Measurements from ENCODE around the gene NDUFB11.

Gene NDUFB11

DNA sequence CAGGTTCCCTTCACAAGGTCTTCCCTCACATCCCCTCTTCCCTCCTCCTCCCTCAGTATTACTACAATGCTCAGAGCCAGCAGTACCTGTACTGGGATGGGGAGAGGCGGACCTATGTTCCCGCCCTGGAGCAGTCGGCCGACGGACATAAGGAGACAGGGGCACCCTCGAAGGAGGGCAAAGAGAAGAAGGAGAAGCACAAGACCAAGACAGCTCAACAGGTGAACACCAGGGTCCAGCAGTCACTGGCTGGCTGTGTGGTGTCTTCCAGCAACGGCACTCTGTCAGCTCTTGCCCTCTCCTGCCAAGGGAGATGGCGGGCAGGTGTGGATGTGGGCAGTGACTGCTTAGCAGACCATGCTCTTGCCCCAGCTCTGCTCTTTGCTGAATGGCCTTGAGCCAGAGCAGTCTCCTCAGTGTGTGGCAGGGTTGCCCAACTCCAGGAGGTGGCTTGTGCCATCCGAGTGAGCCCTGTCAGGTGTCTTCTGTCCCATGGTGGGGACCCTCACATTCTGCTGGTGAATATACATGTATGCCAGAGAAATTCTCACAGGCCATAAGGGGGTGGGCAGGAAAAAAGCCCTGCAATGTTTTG lies 37.7 kb upstream of the NDUFB11 start:
- Histone ChIP-seq H3K9ac (ENCODE audit: low read depth, low read length) (no peak overlapping the region), H3K27me3 (ENCODE audit: control insufficient read depth, insufficient read depth, low read length) (peaks cover 9% of the 10 kb centered on the region), H3K9me3 (replicated peaks; ENCODE audit: low read length) (no peaks in the 10 kb centered on the region), H3K4me3 (ENCODE audit: low read length) (no peak overlapping the region), H3K36me3 (ENCODE audit: insufficient read depth, low read length) (peaks cover 28% of the 10 kb centered on the region), H3K4me1 (ENCODE audit: control insufficient read depth, insufficient read depth, low read length) (peaks cover 12% of the 10 kb centered on the region), H3K4me2 (ENCODE audit: low read length) (no peak overlapping the region)

- peaks cover 26% of the 10 kb centered on the region for H3K36me3 ChIP-seq (ENCODE audit: insufficient read depth, low read length)
Measured at GRCh38 chrX:47181301-47181700, 36.8 kb upstream of the NDUFB11 start.

GRCh38 chrX:47180346-47180745 lies 35.8 kb upstream of the NDUFB11 start:
- Histone ChIP-seq H3K4me2 (ENCODE audit: low read length) (no peak overlapping the region), H3K27me3 (ENCODE audit: control insufficient read depth, insufficient read depth, low read length) (peaks cover 9% of the 10 kb centered on the region), H3K36me3 (ENCODE audit: insufficient read depth, low read length) (peaks cover 22% of the 10 kb centered on the region), H3K9me3 (replicated peaks; ENCODE audit: low read length) (no peaks in the 10 kb centered on the region), H3K9ac (ENCODE audit: low read depth, low read length) (no peak overlapping the region), H3K4me1 (ENCODE audit: control insufficient read depth, insufficient read depth, low read length) (peaks cover 12% of the 10 kb centered on the region), H3K4me3 (ENCODE audit: low read length) (no peak overlapping the region)

More at GRCh38 chrX:47181301-47181700, 36.8 kb upstream of the NDUFB11 start:
- peaks cover 12% of the 10 kb centered on the region for H3K4me1 ChIP-seq (ENCODE audit: control insufficient read depth, insufficient read depth, low read length)
- no peak overlapping the region for H3K4me3 ChIP-seq (ENCODE audit: low read length)
- H3K27me3 ChIP-seq (ENCODE audit: control insufficient read depth, insufficient read depth, low read length), result peaks cover 9% of the 10 kb centered on the region
- no peak overlapping the region for H3K4me2 ChIP-seq (ENCODE audit: low read length)
- no peak overlapping the region for H3K9ac ChIP-seq (ENCODE audit: low read depth, low read length)
- H3K9me3 ChIP-seq (replicated peaks; ENCODE audit: low read length), result no peaks in the 10 kb centered on the region

GRCh38 chrX:47179928-47180255 lies 35.4 kb upstream of the NDUFB11 start:
- Histone ChIP-seq H3K9ac (ENCODE audit: low read depth, low read length) (no peak overlapping the region), H3K4me3 (ENCODE audit: low read length) (no peak overlapping the region), H3K4me2 (ENCODE audit: low read length) (no peak overlapping the region), H3K4me1 (ENCODE audit: control insufficient read depth, insufficient read depth, low read length) (peaks cover 12% of the 10 kb centered on the region), H3K9me3 (replicated peaks; ENCODE audit: low read length) (no peaks in the 10 kb centered on the region), H3K27me3 (ENCODE audit: control insufficient read depth, insufficient read depth, low read length) (peaks cover 9% of the 10 kb centered on the region), H3K36me3 (ENCODE audit: insufficient read depth, low read length) (peaks cover 24% of the 10 kb centered on the region)

- peaks cover 12% of the 10 kb centered on the region for H3K4me1 ChIP-seq (ENCODE audit: control insufficient read depth, insufficient read depth, low read length)
- peaks cover 9% of the 10 kb centered on the region for H3K27me3 ChIP-seq (ENCODE audit: control insufficient read depth, insufficient read depth, low read length)
- no peak overlapping the region for H3K4me2 ChIP-seq (ENCODE audit: low read length)
- H3K36me3 ChIP-seq (ENCODE audit: insufficient read depth, low read length), result peaks cover 24% of the 10 kb centered on the region
- H3K9ac ChIP-seq (ENCODE audit: low read depth, low read length), result no peak overlapping the region
- no peaks in the 10 kb centered on the region for H3K9me3 ChIP-seq (replicated peaks; ENCODE audit: low read length)
- H3K4me3 ChIP-seq (ENCODE audit: low read length), result no peak overlapping the region
Measured at GRCh38 chrX:47179221-47179927, 34.9 kb upstream of the NDUFB11 start.

- H3K36me3 ChIP-seq (ENCODE audit: insufficient read depth, low read length), result peaks cover 24% of the 10 kb centered on the region
- H3K9ac ChIP-seq (ENCODE audit: low read depth, low read length), result no peak overlapping the region
- H3K4me2 ChIP-seq (ENCODE audit: low read length), result no peak overlapping the region
- no peaks in the 10 kb centered on the region for H3K9me3 ChIP-seq (replicated peaks; ENCODE audit: low read length)
- peaks cover 9% of the 10 kb centered on the region for H3K27me3 ChIP-seq (ENCODE audit: control insufficient read depth, insufficient read depth, low read length)
- peaks cover 12% of the 10 kb centered on the region for H3K4me1 ChIP-seq (ENCODE audit: control insufficient read depth, insufficient read depth, low read length)
- H3K4me3 ChIP-seq (ENCODE audit: low read length), result no peak overlapping the region
Measured at GRCh38 chrX:47178337-47178736, 33.8 kb upstream of the NDUFB11 start.

- Histone ChIP-seq H3K36me3 (ENCODE audit: insufficient read depth, low read length) (peaks cover 31% of the 10 kb centered on the region), H3K9ac (ENCODE audit: low read depth, low read length) (no peak overlapping the region), H3K9me3 (replicated peaks; ENCODE audit: low read length) (no peaks in the 10 kb centered on the region), H3K27me3 (ENCODE audit: control insufficient read depth, insufficient read depth, low read length) (peaks cover 13% of the 10 kb centered on the region), H3K4me3 (ENCODE audit: low read length) (no peak overlapping the region), H3K4me2 (ENCODE audit: low read length) (no peak overlapping the region), H3K4me1 (ENCODE audit: control insufficient read depth, insufficient read depth, low read length) (peaks cover 12% of the 10 kb centered on the region)
Measured at GRCh38 chrX:47177079-47177478, 32.6 kb upstream of the NDUFB11 start.

GRCh38 chrX:47176101-47176740 lies 31.7 kb upstream of the NDUFB11 start:
- no peak overlapping the region for H3K4me3 ChIP-seq (ENCODE audit: low read length)
- H3K9me3 ChIP-seq (replicated peaks; ENCODE audit: low read length), result no peaks in the 10 kb centered on the region
- no peak overlapping the region for H3K9ac ChIP-seq (ENCODE audit: low read depth, low read length)
- H3K4me2 ChIP-seq (ENCODE audit: low read length), result no peak overlapping the region
- H3K27me3 ChIP-seq (ENCODE audit: control insufficient read depth, insufficient read depth, low read length), result peaks cover 9% of the 10 kb centered on the region
- peaks cover 12% of the 10 kb centered on the region for H3K4me1 ChIP-seq (ENCODE audit: control insufficient read depth, insufficient read depth, low read length)
- peaks cover 36% of the 10 kb centered on the region for H3K36me3 ChIP-seq (ENCODE audit: insufficient read depth, low read length)

GRCh38 chrX:47175588-47175980 lies 31.1 kb upstream of the NDUFB11 start:
- Histone ChIP-seq H3K4me3 (ENCODE audit: low read length) (no peak overlapping the region), H3K9me3 (replicated peaks; ENCODE audit: low read length) (no peaks in the 10 kb centered on the region), H3K4me2 (ENCODE audit: low read length) (no peak overlapping the region), H3K9ac (ENCODE audit: low read depth, low read length) (no peak overlapping the region), H3K36me3 (ENCODE audit: insufficient read depth, low read length) (peaks cover 37% of the 10 kb centered on the region), H3K27me3 (ENCODE audit: control insufficient read depth, insufficient read depth, low read length) (peaks cover 9% of the 10 kb centered on the region), H3K4me1 (ENCODE audit: control insufficient read depth, insufficient read depth, low read length) (peaks cover 12% of the 10 kb centered on the region)

GRCh38 chrX:47174846-47175587 lies 30.5 kb upstream of the NDUFB11 start:
- H3K4me3 ChIP-seq (ENCODE audit: low read length), result no peak overlapping the region
- no peaks in the 10 kb centered on the region for H3K9me3 ChIP-seq (replicated peaks; ENCODE audit: low read length)
- peaks cover 6% of the 10 kb centered on the region for H3K27me3 ChIP-seq (ENCODE audit: control insufficient read depth, insufficient read depth, low read length)
- peaks cover 37% of the 10 kb centered on the region for H3K36me3 ChIP-seq (ENCODE audit: insufficient read depth, low read length)
- no peak overlapping the region for H3K4me2 ChIP-seq (ENCODE audit: low read length)
- peaks cover 12% of the 10 kb centered on the region for H3K4me1 ChIP-seq (ENCODE audit: control insufficient read depth, insufficient read depth, low read length)
- no peak overlapping the region for H3K9ac ChIP-seq (ENCODE audit: low read depth, low read length)

DNA sequence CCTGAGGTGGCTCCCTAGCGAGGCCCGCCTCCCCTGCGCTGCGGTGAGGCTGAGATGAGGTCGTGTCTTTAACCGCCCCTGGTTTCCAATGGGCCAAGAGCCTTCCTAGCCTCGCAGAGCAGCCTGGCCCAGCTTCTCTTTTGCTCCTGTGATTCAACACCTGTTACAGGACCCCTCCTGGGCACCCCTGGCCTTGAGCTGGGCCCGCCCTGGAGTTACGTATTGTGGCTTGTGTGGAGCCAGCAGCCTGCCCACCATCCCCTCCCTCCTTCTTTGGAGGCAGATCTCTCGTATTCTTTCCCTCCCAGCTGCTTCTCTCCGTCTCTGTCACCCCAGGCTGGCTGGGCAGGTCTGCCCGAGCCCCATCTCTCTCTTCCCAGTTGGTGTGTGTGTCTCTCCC lies 29.9 kb upstream of the NDUFB11 start:
- Histone ChIP-seq H3K4me2 (ENCODE audit: low read length) (no peak overlapping the region), H3K9ac (ENCODE audit: low read depth, low read length) (no peak overlapping the region), H3K4me1 (ENCODE audit: control insufficient read depth, insufficient read depth, low read length) (peaks cover 8% of the 10 kb centered on the region), H3K27me3 (ENCODE audit: control insufficient read depth, insufficient read depth, low read length) (peaks cover 6% of the 10 kb centered on the region), H3K9me3 (replicated peaks; ENCODE audit: low read length) (no peaks in the 10 kb centered on the region), H3K36me3 (ENCODE audit: insufficient read depth, low read length) (peaks cover 34% of the 10 kb centered on the region), H3K4me3 (ENCODE audit: low read length) (no peak overlapping the region)
